Ammon's horn (tissue), 1 donor: ENCODE data around the gene STOML1.
"Not testable (repeated sequence)": the region's sequence is repeated elsewhere in the genome, so short reads cannot be mapped to it uniquely, and the experiment has no call there.

Source experiments
- DNase-seq: peaks from one replicate; pipeline ENCODE4 v3.0.0-alpha.2; 2016; ENCODE audit warnings: low spot score

Gene STOML1

GRCh38 chr15:73946046-73946721, 45.9 kb downstream of the STOML1 start:
- no peak for DNase-seq

- DNase-seq, result no peak
Measured at GRCh38 chr15:73945130-73945508, 47.0 kb downstream of the STOML1 start.

- no peak for DNase-seq
Measured at GRCh38 chr15:73944161-73945129, 47.6 kb downstream of the STOML1 start.

GRCh38 chr15:73942751-73943270, 49.3 kb downstream of the STOML1 start:
- no peak for DNase-seq

GRCh38 chr15:73941871-73942635, 50.0 kb downstream of the STOML1 start:
- DNase-seq, result no peak

GRCh38 chr15:73941449-73941848, 50.6 kb downstream of the STOML1 start:
- DNase-seq, result no peak

GRCh38 chr15:73941044-73941443, 51.1 kb downstream of the STOML1 start:
- DNase-seq, result no peak

GRCh38 chr15:73940061-73940981, 51.8 kb downstream of the STOML1 start:
- no peak for DNase-seq

GRCh38 chr15:73939138-73939537, 53.0 kb downstream of the STOML1 start:
- no peak for DNase-seq

GRCh38 chr15:73938516-73938915, 53.6 kb downstream of the STOML1 start:
- DNase-seq, result not testable (repeated sequence)

GRCh38 chr15:73937726-73938125, 54.4 kb downstream of the STOML1 start:
- no peak for DNase-seq

- no peak for DNase-seq
Measured at GRCh38 chr15:73937296-73937695, 54.8 kb downstream of the STOML1 start.

- no peak for DNase-seq
Measured at GRCh38 chr15:73936588-73937290, 55.4 kb downstream of the STOML1 start.

GRCh38 chr15:73936181-73936580, 55.9 kb downstream of the STOML1 start:
- no peak for DNase-seq

GRCh38 chr15:73935547-73935946, 56.5 kb downstream of the STOML1 start:
- no peak for DNase-seq

- DNase-seq, result no peak
Measured at GRCh38 chr15:73934281-73934680, 57.8 kb downstream of the STOML1 start.

- no peak for DNase-seq
Measured at GRCh38 chr15:73932381-73933191, 59.5 kb downstream of the STOML1 start.

- DNase-seq, result no peak
Measured at GRCh38 chr15:73931441-73931840, 60.7 kb downstream of the STOML1 start.

GRCh38 chr15:73930790-73931281, 61.3 kb downstream of the STOML1 start:
- no peak for DNase-seq
